ENCODE results near the gene CCDC91. TPM values are rescaled to one million over a fixed set of nuclear protein-coding genes. Genes with fewer than 3 reads are reported as not detected.

Gene CCDC91
- polyA plus RNA-seq, 1 donor from 2014 or later = 11.6 TPM

DNA sequence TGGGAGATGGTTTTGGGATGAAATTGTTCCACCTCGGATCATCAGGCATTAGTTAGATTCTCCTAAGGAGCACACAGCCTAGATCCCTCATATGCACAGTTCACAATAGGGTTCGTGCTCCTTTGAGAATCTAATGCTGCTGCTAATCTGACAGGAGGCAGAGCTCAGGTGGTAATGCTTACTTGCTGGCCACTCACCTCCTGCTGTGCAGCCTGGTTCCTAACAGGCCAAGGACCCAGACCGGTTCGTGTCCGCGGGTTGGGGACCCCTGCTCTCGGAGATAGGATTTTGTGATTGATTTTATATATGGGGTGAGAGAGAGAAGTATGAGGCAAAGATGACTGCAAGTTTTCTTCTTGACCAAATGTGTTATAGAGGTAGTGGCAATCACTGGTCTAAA, 57.5 kb downstream of the CCDC91 start:
- H3K4me2 ChIP-seq (ENCODE audit: low read length) = no peak overlapping the region
- H3F3A ChIP-seq (ENCODE audit: insufficient read depth, low read length, poor library complexity, severe bottlenecking) = no peaks in the 10 kb centered on the region
- H3K36me3 ChIP-seq (ENCODE audit: insufficient read depth, low read length) = no peaks in the 10 kb centered on the region
- H3K9me2 ChIP-seq (ENCODE audit: insufficient read depth, low read length) = no peaks in the 10 kb centered on the region
- no peak overlapping the region for H3K9ac ChIP-seq (ENCODE audit: low read length)
- no peak overlapping the region for H3K27ac ChIP-seq (ENCODE audit: low read length)
- no peak overlapping the region for H3K4me3 ChIP-seq (ENCODE audit: low read length)
- H3K27me3 ChIP-seq (ENCODE audit: insufficient read depth, low read depth, low read length) = no peaks in the 10 kb centered on the region
- H4K20me1 ChIP-seq (ENCODE audit: insufficient read depth) = no peaks in the 10 kb centered on the region
- H3K9me3 ChIP-seq (ENCODE audit: low read length) = no peaks in the 10 kb centered on the region
- H2AFZ ChIP-seq (ENCODE audit: low read depth, low read length) = no peak overlapping the region
- TF ChIP-seq, protein P1, sequence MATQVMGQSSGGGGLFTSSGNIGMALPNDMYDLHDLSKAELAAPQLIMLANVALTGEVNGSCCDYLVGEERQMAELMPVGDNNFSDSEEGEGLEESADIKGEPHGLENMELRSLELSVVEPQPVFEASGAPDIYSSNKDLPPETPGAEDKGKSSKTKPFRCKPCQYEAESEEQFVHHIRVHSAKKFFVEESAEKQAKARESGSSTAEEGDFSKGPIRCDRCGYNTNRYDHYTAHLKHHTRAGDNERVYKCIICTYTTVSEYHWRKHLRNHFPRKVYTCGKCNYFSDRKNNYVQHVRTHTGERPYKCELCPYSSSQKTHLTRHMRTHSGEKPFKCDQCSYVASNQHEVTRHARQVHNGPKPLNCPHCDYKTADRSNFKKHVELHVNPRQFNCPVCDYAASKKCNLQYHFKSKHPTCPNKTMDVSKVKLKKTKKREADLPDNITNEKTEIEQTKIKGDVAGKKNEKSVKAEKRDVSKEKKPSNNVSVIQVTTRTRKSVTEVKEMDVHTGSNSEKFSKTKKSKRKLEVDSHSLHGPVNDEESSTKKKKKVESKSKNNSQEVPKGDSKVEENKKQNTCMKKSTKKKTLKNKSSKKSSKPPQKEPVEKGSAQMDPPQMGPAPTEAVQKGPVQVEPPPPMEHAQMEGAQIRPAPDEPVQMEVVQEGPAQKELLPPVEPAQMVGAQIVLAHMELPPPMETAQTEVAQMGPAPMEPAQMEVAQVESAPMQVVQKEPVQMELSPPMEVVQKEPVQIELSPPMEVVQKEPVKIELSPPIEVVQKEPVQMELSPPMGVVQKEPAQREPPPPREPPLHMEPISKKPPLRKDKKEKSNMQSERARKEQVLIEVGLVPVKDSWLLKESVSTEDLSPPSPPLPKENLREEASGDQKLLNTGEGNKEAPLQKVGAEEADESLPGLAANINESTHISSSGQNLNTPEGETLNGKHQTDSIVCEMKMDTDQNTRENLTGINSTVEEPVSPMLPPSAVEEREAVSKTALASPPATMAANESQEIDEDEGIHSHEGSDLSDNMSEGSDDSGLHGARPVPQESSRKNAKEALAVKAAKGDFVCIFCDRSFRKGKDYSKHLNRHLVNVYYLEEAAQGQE (IDR thresholded peaks at IDR 0.05; ENCODE audit: borderline replicate concordance) = no peak
- TF ChIP-seq, protein P2, sequence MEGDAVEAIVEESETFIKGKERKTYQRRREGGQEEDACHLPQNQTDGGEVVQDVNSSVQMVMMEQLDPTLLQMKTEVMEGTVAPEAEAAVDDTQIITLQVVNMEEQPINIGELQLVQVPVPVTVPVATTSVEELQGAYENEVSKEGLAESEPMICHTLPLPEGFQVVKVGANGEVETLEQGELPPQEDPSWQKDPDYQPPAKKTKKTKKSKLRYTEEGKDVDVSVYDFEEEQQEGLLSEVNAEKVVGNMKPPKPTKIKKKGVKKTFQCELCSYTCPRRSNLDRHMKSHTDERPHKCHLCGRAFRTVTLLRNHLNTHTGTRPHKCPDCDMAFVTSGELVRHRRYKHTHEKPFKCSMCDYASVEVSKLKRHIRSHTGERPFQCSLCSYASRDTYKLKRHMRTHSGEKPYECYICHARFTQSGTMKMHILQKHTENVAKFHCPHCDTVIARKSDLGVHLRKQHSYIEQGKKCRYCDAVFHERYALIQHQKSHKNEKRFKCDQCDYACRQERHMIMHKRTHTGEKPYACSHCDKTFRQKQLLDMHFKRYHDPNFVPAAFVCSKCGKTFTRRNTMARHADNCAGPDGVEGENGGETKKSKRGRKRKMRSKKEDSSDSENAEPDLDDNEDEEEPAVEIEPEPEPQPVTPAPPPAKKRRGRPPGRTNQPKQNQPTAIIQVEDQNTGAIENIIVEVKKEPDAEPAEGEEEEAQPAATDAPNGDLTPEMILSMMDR (IDR thresholded peaks at IDR 0.05; ENCODE audit: poor library complexity, severe bottlenecking) = no peak
- TF ChIP-seq MXI1 (conservative IDR thresholded peaks at IDR 0.05; ENCODE audit: poor library complexity, severe bottlenecking) = no peak
- no peak for TF ChIP-seq EP300 (conservative IDR thresholded peaks at IDR 0.05; ENCODE audit: poor library complexity, severe bottlenecking)
- TF ChIP-seq SMC3 (conservative IDR thresholded peaks at IDR 0.05; ENCODE audit: poor library complexity) = no peak
- no peak for TF ChIP-seq POLR2AphosphoS5 (IDR thresholded peaks at IDR 0.05)
- no peak for TF ChIP-seq EZH2 (IDR thresholded peaks at IDR 0.05; ENCODE audit: borderline replicate concordance, insufficient read depth, low read length, poor library complexity, severe bottlenecking)
- no peak for TF ChIP-seq TAF1 (IDR thresholded peaks at IDR 0.05; ENCODE audit: low read depth)
- no peak for TF ChIP-seq RAD21 (conservative IDR thresholded peaks at IDR 0.05)
- H3K79me2 ChIP-seq (replicated peaks; ENCODE audit: insufficient read depth, low read length) = no peaks in the 10 kb centered on the region

DNA sequence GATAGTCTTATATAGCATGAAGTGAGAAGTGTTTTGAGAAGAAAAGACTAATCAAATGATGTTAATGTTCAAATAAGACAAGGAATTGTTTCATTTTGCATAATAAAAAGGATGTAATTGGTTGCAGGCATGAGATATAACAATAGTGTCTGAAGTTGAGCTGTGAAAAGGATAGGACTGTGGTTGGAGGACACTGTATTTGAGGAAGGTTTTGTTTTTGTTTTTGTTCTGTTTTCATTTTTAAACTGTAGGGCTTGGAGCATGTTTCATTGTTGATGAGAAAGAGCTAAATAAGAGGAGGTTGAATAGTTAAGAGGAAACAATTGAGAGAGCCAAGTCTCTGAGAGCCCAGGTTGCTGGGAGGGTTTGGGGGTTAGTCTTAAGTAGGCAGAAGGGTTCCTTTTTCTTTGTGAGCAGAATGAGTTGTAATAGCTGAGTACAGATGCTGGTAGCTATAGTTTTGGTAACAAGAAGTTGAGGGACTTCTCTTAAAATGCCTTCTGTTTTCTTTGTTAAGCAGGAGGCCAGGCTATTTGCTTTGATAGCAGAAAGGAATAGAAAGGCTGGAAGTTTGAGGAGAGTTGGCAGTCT, 58.4 kb downstream of the CCDC91 start:
- TF ChIP-seq, protein P2 (IDR thresholded peaks at IDR 0.05; ENCODE audit: poor library complexity, severe bottlenecking) = no peak
- TF ChIP-seq, protein P1 (IDR thresholded peaks at IDR 0.05; ENCODE audit: borderline replicate concordance) = no peak
- TF ChIP-seq EP300 (conservative IDR thresholded peaks at IDR 0.05; ENCODE audit: poor library complexity, severe bottlenecking) (no peak), EZH2 (IDR thresholded peaks at IDR 0.05; ENCODE audit: borderline replicate concordance, insufficient read depth, low read length, poor library complexity, severe bottlenecking) (no peak), POLR2AphosphoS5 (IDR thresholded peaks at IDR 0.05) (no peak), RAD21 (conservative IDR thresholded peaks at IDR 0.05) (no peak)
- Histone ChIP-seq H3K27ac (ENCODE audit: low read length) (no peak overlapping the region), H3K4me2 (ENCODE audit: low read length) (no peak overlapping the region), H3K9ac (ENCODE audit: low read length) (no peak overlapping the region), H3K9me2 (ENCODE audit: insufficient read depth, low read length) (no peaks in the 10 kb centered on the region), H3F3A (ENCODE audit: insufficient read depth, low read length, poor library complexity, severe bottlenecking) (no peaks in the 10 kb centered on the region), H3K9me3 (ENCODE audit: low read length) (no peaks in the 10 kb centered on the region), H3K36me3 (ENCODE audit: insufficient read depth, low read length) (no peaks in the 10 kb centered on the region), H3K4me3 (ENCODE audit: low read length) (no peak overlapping the region), H3K27me3 (ENCODE audit: insufficient read depth, low read depth, low read length) (no peaks in the 10 kb centered on the region), H4K20me1 (ENCODE audit: insufficient read depth) (no peaks in the 10 kb centered on the region), H2AFZ (ENCODE audit: low read depth, low read length) (no peak overlapping the region), H3K79me2 (replicated peaks; ENCODE audit: insufficient read depth, low read length) (no peaks in the 10 kb centered on the region)

Data from neural cell (in vitro differentiated cells).